HUES6 (cell line): ENCODE results near the gene SH3BP5.

ENCODE experiments used
- H3K27ac ChIP-seq: 2 replicates; pipeline ENCODE4 v1.7.0; 2013; ENCODE audit warnings: low read depth, mild to moderate bottlenecking, low read length, inconsistent platforms
- H3K27me3 ChIP-seq: 2 replicates; pipeline ENCODE4 v1.6.1; 2013; ENCODE audit warnings: low read length; ENCODE audit not compliant: control insufficient read depth, insufficient read depth
- H3K36me3 ChIP-seq: 2 replicates; pipeline ENCODE4 v1.6.1; 2013; ENCODE audit warnings: low read length; ENCODE audit not compliant: control insufficient read depth, insufficient read depth
- H3K4me1 ChIP-seq: 2 replicates; pipeline ENCODE4 v1.6.1; 2013; ENCODE audit warnings: low read length; ENCODE audit not compliant: control insufficient read depth, insufficient read depth
- H3K4me3 ChIP-seq: 2 replicates; pipeline ENCODE4 v1.5.1; 2013; ENCODE audit warnings: low read depth, low read length
- H3K9ac ChIP-seq: one replicate; pipeline ENCODE4 v1.6.1; 2013; ENCODE audit warnings: mild to moderate bottlenecking, low read length
- H3K9me3 ChIP-seq: 2 replicates; pipeline ENCODE4 v1.6.1; 2013; ENCODE audit warnings: low read depth, low read length; ENCODE audit not compliant: control insufficient read depth, insufficient read depth

The SH3BP5 gene

DNA sequence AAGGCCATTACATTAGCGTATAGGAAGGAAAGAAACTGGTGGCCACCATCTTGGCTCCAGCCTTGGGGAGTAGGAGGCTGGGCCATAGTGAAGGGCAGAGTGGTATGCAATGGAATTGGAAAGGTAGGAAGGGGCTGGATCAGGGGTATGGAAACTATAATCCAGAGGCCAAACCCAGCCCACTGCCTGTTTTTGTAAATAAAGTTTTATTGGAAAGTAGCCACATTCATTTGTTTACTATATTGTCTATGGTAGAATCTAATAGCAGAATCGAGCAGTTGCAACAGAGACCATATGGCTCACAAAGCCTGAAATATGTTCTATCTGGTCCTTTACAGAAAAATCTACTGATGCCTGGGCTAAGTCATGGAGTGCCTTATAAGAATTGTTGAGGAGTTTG is 14.1 kb upstream of the SH3BP5 start:
- Histone ChIP-seq H3K27ac (no peak overlapping the region), H3K4me1 (no peaks in the 10 kb centered on the region), H3K9me3 (peaks cover 12% of the 10 kb centered on the region), H3K9ac (no peak overlapping the region), H3K36me3 (no peaks in the 10 kb centered on the region), H3K4me3 (no peak overlapping the region), H3K27me3 (no peaks in the 10 kb centered on the region)

GRCh38 chr3:15345608-15346137 is 13.3 kb upstream of the SH3BP5 start:
- no peak overlapping the region for H3K27ac ChIP-seq
- no peaks in the 10 kb centered on the region for H3K36me3 ChIP-seq
- H3K9ac ChIP-seq = no peak overlapping the region
- no peaks in the 10 kb centered on the region; the same call in 1 of the 2 replicates for H3K4me1 ChIP-seq
- no peak overlapping the region for H3K4me3 ChIP-seq
- H3K9me3 ChIP-seq = peaks cover 8% of the 10 kb centered on the region
- no peaks in the 10 kb centered on the region for H3K27me3 ChIP-seq

DNA sequence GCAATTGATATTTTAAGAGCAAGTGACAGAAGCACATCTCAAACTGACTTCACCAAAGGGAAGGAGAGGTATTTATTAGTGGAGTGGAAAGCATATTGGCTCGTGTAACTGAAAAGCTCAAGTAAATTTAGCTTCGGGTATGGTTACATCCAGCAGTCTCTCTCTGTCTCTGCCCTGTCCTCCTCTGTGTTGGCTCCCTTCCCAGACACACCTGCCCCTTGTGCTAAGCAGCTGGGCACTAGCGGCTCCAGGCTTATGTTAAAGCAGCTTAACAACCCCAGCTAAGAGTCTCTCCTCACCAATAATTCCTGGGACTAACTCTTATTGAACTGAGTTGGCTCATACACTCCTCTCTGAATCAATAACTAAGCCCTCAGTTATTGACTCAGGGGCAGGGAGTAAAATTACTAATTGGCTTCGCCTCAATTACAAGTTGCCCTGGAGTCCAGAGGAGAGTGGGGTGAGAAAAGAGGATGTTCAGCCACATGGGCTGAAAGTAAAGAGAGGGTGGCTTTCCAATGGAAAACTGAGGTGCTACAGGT is 12.8 kb upstream of the SH3BP5 start:
- no peaks in the 10 kb centered on the region for H3K36me3 ChIP-seq
- H3K9ac ChIP-seq = no peak overlapping the region
- no peak overlapping the region for H3K4me3 ChIP-seq
- H3K27me3 ChIP-seq = no peaks in the 10 kb centered on the region
- no peaks in the 10 kb centered on the region; the same call in 1 of the 2 replicates for H3K4me1 ChIP-seq
- peaks cover 6% of the 10 kb centered on the region for H3K9me3 ChIP-seq
- H3K27ac ChIP-seq = no peak overlapping the region

GRCh38 chr3:15342945-15343344 is 10.6 kb upstream of the SH3BP5 start:
- no peaks in the 10 kb centered on the region; the same call in 1 of the 2 replicates for H3K4me1 ChIP-seq
- H3K27me3 ChIP-seq = no peaks in the 10 kb centered on the region
- H3K4me3 ChIP-seq = no peak overlapping the region
- H3K27ac ChIP-seq = no peak overlapping the region
- no peak overlapping the region for H3K9ac ChIP-seq
- H3K36me3 ChIP-seq = no peaks in the 10 kb centered on the region
- H3K9me3 ChIP-seq = 0 out of 2 replicates have a peak, but pooled peaks cover 3% of the 10 kb centered on the region

DNA sequence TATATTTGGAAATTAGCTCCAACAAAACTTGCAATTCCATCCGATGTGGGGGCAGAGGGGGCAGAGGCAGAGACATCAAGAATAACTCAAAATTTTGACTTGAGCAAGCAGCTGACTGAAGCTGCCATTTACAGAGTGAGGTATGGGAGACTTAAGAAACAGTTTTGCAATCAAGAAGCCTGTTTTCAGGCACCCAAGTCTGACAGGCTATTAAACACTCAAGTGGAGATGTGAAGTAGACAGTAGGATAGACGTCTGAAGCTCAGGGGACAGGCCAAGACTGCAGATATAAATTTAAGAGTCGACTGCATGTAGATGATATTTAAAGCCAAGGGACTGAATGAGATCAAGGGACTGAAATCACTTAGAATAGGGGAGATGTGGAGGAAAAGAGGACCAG is 9.9 kb upstream of the SH3BP5 start:
- Histone ChIP-seq H3K4me3 (no peak overlapping the region), H3K9me3 (0 out of 2 replicates have a peak, but pooled peaks cover 3% of the 10 kb centered on the region), H3K9ac (no peak overlapping the region), H3K4me1 (no peaks in the 10 kb centered on the region; the same call in 1 of the 2 replicates), H3K27me3 (no peaks in the 10 kb centered on the region), H3K36me3 (no peaks in the 10 kb centered on the region), H3K27ac (no peak overlapping the region)

DNA sequence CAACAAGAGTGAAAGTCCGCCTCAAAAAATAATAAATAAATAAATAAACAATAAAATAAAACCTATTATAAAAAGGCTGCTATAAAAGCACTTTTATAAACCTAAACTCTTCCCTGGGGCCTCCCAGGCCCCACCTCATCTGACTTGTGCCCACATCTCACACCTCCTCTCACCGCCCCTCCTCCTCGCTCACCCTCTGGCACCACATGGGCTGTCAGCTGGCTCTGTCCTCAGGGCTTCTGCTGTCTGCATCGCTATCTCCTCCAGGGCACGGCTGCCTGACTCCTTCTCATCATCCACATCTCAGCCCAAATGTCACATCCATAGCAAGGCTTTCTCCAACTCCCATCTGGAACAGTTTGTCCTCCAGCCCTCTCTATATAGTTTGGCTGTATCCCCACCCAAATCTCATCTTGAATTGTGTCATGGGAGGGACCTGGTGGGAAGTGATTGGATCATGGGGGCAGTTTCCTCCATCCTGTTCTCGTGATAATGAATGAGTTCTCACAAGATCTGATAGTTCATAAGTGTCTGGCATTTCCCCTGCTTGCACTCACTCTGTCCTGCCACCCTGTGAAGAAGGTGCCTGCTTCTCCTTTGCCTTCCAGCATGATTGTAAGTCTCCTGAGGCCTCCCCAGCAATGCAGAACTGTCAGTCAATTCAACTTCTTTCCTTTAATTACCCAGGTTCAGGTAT is 8.8 kb upstream of the SH3BP5 start:
- no peaks in the 10 kb centered on the region; the same call in 1 of the 2 replicates for H3K4me1 ChIP-seq
- H3K9ac ChIP-seq = no peak overlapping the region
- H3K36me3 ChIP-seq = no peaks in the 10 kb centered on the region
- no peaks in the 10 kb centered on the region for H3K27me3 ChIP-seq
- 0 out of 2 replicates have a peak, but pooled peaks cover 3% of the 10 kb centered on the region for H3K9me3 ChIP-seq
- H3K27ac ChIP-seq = no peak overlapping the region
- H3K4me3 ChIP-seq = no peak overlapping the region

- Histone ChIP-seq H3K4me3 (no peak overlapping the region), H3K27me3 (no peaks in the 10 kb centered on the region), H3K9me3 (0 out of 2 replicates have a peak, but pooled peaks cover 3% of the 10 kb centered on the region), H3K9ac (no peak overlapping the region), H3K4me1 (no peaks in the 10 kb centered on the region; the same call in 1 of the 2 replicates), H3K36me3 (no peaks in the 10 kb centered on the region), H3K27ac (no peak overlapping the region)
Measured at GRCh38 chr3:15339786-15340215, 7.4 kb upstream of the SH3BP5 start.

DNA sequence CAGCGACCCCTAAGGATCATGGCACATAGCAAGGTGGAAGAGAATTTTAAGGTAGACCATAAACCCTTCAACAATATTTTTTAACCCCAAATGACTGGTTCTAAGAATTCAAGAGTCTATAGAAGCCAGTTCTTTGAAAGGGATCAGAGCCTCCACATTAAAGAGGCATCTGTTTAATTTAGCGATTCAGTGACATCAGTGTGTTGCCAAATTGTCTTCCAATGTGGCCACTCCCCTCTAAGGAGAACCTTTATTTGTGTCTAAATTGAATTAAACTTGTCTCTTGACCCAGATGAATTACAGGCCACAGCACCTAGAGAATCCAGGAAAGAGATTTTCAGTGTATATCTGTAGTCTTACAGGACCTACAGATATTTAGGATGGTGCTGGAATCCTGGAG is 6.6 kb upstream of the SH3BP5 start:
- Histone ChIP-seq H3K4me3 (no peak overlapping the region), H3K9ac (no peak overlapping the region), H3K4me1 (no peaks in the 10 kb centered on the region; the same call in 1 of the 2 replicates), H3K36me3 (no peaks in the 10 kb centered on the region), H3K27ac (no peak overlapping the region), H3K9me3 (0 out of 2 replicates have a peak, but pooled peaks cover 3% of the 10 kb centered on the region), H3K27me3 (peaks cover under 1% of the 10 kb centered on the region; the same call in 1 of the 2 replicates)

GRCh38 chr3:15337963-15338362 is 5.6 kb upstream of the SH3BP5 start:
- H3K27me3 ChIP-seq = peaks cover 10% of the 10 kb centered on the region
- H3K36me3 ChIP-seq = no peaks in the 10 kb centered on the region

GRCh38 chr3:15336057-15336456 is 3.7 kb upstream of the SH3BP5 start:
- Histone ChIP-seq H3K4me3 (no peak overlapping the region), H3K9me3 (no peaks in the 10 kb centered on the region), H3K27me3 (peaks cover 22% of the 10 kb centered on the region), H3K9ac (no peak overlapping the region), H3K36me3 (no peaks in the 10 kb centered on the region), H3K4me1 (peaks cover 12% of the 10 kb centered on the region), H3K27ac (no peak overlapping the region)

More at GRCh38 chr3:15337963-15338362, 5.6 kb upstream of the SH3BP5 start:
- H3K27ac ChIP-seq = no peak overlapping the region
- no peaks in the 10 kb centered on the region for H3K9me3 ChIP-seq
- H3K4me3 ChIP-seq = no peak overlapping the region
- H3K4me1 ChIP-seq = peaks cover 5% of the 10 kb centered on the region
- H3K9ac ChIP-seq = no peak overlapping the region

DNA sequence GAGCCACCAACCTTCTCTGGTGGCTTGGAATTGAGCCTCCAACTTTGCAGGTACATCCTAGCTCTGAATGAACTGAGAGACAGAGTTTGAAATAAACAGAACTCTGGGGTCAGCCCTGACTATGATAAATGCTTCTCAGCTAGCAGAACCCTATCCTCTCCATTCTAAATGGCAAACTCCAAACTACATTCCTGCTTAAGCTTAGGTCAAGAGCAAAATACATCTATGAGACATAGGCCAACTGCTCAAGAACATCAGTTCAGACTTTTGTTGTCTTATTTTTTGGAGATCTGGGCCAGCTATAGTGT is 1.5 kb upstream of the SH3BP5 start:
- H3K4me1 ChIP-seq = peaks cover 28% of the 10 kb centered on the region
- H3K27me3 ChIP-seq = peaks cover 24% of the 10 kb centered on the region
- no peaks in the 10 kb centered on the region for H3K9me3 ChIP-seq
- no peak overlapping the region for H3K4me3 ChIP-seq
- no peak overlapping the region for H3K9ac ChIP-seq
- H3K27ac ChIP-seq = no peak overlapping the region
- peaks cover 4% of the 10 kb centered on the region; the same call in 1 of the 2 replicates for H3K36me3 ChIP-seq
